MM.1S (cell line): Measurements from ENCODE around the gene ADAM10.

Experiments used
- CTCF ChIP-seq: fragments of 300-600 bp; sonication (generic); IDR thresholded peaks from 2 replicates; pipeline ENCODE4 v1.5.1; 2016; ENCODE audit warnings: antibody characterized with exemption, low read length, mixed read lengths
- EZH2 ChIP-seq: fragments of 300-600 bp; sonication (generic); optimal IDR thresholded peaks from 2 replicates; pipeline ENCODE3; 2017; ENCODE audit warnings: low read depth, mild to moderate bottlenecking, antibody characterized with exemption, low read length, mixed read lengths
- EZH2phosphoT487 ChIP-seq: fragments of 300-600 bp; sonication (generic); IDR thresholded peaks from 2 replicates; pipeline ENCODE4 v1.6.1; 2018; ENCODE audit warnings: antibody characterized with exemption, low read length

GRCh38 chr15:58641660-58642059, 107.8 kb downstream of the ADAM10 start:
- TF ChIP-seq CTCF = no peak
- TF ChIP-seq EZH2 = no peak
- no peak for TF ChIP-seq EZH2phosphoT487
